RPMI7951 (cell line): ENCODE measurements around the gene C2orf81. TPM values are rescaled to one million over a fixed set of nuclear protein-coding genes. Genes with fewer than 3 reads are reported as not detected.
"Not testable (repeated sequence)": the region's sequence is repeated elsewhere in the genome, so short reads cannot be mapped to it uniquely, and the experiment has no call there.

Experiments used
- DNase-seq: peaks from one replicate; pipeline ENCODE4 v3.0.0-alpha.2; 2012; ENCODE audit warnings: low read depth
- total RNA-seq: library from RNA; depleted of rRNA; stranded (reverse); fragments of >200 nt; shearing (Covaris generic); gene quantifications from 2 replicates; pipeline ENCODE4 v1.2.3, GENCODE V29; 2014

The C2orf81 gene
- total RNA-seq, 1 experiment from 2014 or later, result 1.2 TPM

GRCh38 chr2:74423231-74424095, 2.0 kb upstream of the C2orf81 start:
- DNase-seq, result no peak

- DNase-seq, result not testable (repeated sequence)
Observed at GRCh38 chr2:74420443-74421103, 846 bp downstream of the C2orf81 start.

GRCh38 chr2:74420006-74420405, 1.4 kb downstream of the C2orf81 start:
- DNase-seq, result no peak

- DNase-seq, result no peak
Observed at GRCh38 chr2:74419345-74419744, 2.1 kb downstream of the C2orf81 start.

GRCh38 chr2:74418312-74418711, 3.1 kb downstream of the C2orf81 start:
- peak; percentile 54 for DNase-seq

GRCh38 chr2:74417763-74418162, 3.7 kb downstream of the C2orf81 start:
- no peak for DNase-seq

GRCh38 chr2:74417197-74417596, 4.2 kb downstream of the C2orf81 start:
- no peak for DNase-seq

- DNase-seq, result no peak
Observed at GRCh38 chr2:74416778-74417177, 4.6 kb downstream of the C2orf81 start.

- no peak for DNase-seq
Observed at GRCh38 chr2:74415762-74416395, 5.5 kb downstream of the C2orf81 start.

GRCh38 chr2:74414881-74415761, 6.3 kb downstream of the C2orf81 start:
- peak; percentile 36 for DNase-seq

GRCh38 chr2:74414441-74414840, 7.0 kb downstream of the C2orf81 start:
- DNase-seq, result no peak

- DNase-seq, result no peak
Observed at GRCh38 chr2:74413001-74413698, 8.3 kb downstream of the C2orf81 start.

GRCh38 chr2:74407682-74408081, 13.7 kb downstream of the C2orf81 start:
- no peak for DNase-seq

- peak; percentile 20 for DNase-seq
Observed at GRCh38 chr2:74406035-74406434, 15.4 kb downstream of the C2orf81 start.

- DNase-seq, result no peak
Observed at GRCh38 chr2:74401891-74402290, 19.5 kb downstream of the C2orf81 start.

- peak; percentile 37 for DNase-seq
Observed at GRCh38 chr2:74399785-74400184, 21.6 kb downstream of the C2orf81 start.

GRCh38 chr2:74396149-74396548, 25.3 kb downstream of the C2orf81 start:
- no peak for DNase-seq

- DNase-seq, result no peak
Observed at GRCh38 chr2:74393525-74393924, 27.9 kb downstream of the C2orf81 start.

GRCh38 chr2:74392449-74392743, 29.0 kb downstream of the C2orf81 start:
- DNase-seq, result no peak

GRCh38 chr2:74391580-74392448, 29.6 kb downstream of the C2orf81 start:
- DNase-seq, result peak; percentile 83
